Measurements from ENCODE around the gene HERC3.

HERC3 gene

DNA sequence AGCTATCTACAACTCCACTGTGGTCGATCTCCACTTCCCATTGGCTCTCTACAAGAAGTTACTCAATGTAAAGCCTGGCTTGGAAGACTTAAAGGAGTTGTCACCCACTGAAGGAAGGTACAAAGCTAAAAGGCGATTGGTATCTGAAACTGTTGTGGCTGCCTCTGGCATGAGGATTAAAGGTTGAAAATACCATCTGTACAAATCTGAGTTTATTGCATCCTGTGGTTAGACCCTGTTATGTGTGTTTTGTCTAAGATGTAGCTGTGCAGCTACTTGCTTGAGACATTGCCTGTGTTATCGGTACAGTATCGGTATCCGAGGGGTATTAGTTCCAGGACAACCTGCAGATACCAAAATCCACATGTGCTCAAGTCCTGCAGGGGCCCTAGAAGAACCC lies 88.9 kb downstream of the HERC3 start:
- H3K9me3 ChIP-seq (ENCODE audit: control insufficient read depth, low read length), result no peaks in the 10 kb centered on the region
- no peaks in the 10 kb centered on the region for H3K27me3 ChIP-seq (replicated peaks; ENCODE audit: control insufficient read depth, insufficient read depth, low read length, poor library complexity, severe bottlenecking)
- no peak overlapping the region for H3K4me3 ChIP-seq (ENCODE audit: insufficient read depth, low read depth, low read length, poor library complexity, severe bottlenecking)
- no peak overlapping the region for H3K27ac ChIP-seq (ENCODE audit: insufficient read depth, low read length, poor library complexity, severe bottlenecking)
- no peak for DNase-seq
- no peaks in the 10 kb centered on the region for H3K4me1 ChIP-seq (ENCODE audit: control insufficient read depth, insufficient read depth, low read length, poor library complexity, severe bottlenecking)
- peaks cover 54% of the 10 kb centered on the region for H3K36me3 ChIP-seq (ENCODE audit: control insufficient read depth, insufficient read depth, low read length)

DNA sequence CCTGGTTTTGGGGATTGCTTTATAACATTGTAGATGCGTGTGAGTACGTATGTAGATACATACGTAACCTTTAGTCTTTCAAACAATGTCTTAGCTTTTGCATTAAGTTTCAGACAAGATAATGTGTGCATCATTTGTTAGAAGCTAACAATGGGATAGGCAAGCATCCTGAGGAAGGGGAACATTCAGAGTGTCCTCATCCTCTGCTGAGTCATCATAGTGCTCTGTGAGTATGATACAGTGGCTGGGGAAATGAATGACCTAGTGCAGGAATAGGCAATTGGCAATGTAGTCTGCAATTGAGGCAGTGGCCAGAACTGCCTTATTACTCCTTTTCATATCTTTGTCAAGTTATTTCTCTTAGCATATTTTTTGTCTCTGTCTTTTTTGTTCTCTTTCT lies 98.1 kb downstream of the HERC3 start:
- Histone ChIP-seq H3K36me3 (ENCODE audit: control insufficient read depth, insufficient read depth, low read length) (peaks cover 36% of the 10 kb centered on the region), H3K27ac (ENCODE audit: insufficient read depth, low read length, poor library complexity, severe bottlenecking) (no peak overlapping the region), H3K9me3 (ENCODE audit: control insufficient read depth, low read length) (no peaks in the 10 kb centered on the region), H3K27me3 (replicated peaks; ENCODE audit: control insufficient read depth, insufficient read depth, low read length, poor library complexity, severe bottlenecking) (no peaks in the 10 kb centered on the region), H3K4me1 (ENCODE audit: control insufficient read depth, insufficient read depth, low read length, poor library complexity, severe bottlenecking) (no peaks in the 10 kb centered on the region), H3K4me3 (ENCODE audit: insufficient read depth, low read depth, low read length, poor library complexity, severe bottlenecking) (no peak overlapping the region)
- no peak for DNase-seq

DNA sequence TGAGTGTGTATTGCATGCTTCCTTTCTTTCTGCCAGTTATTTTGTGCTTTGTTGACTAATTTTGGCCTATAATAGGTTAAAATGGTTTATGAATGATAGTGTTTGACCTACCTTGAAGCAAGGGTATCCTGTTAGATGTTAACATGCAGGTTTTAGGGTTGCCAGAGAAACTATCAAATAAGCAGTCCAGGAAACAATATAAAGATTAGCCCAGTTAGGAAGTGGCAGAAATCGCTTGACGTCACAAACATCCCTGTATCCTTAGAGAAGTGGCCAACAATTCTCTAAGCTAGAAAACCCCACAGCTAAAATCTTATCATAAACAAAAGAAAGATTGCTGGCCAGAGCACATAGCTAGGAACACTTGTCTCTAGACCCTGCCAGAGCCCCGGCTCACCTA lies 101.5 kb downstream of the HERC3 start:
- no peak overlapping the region for H3K27ac ChIP-seq (ENCODE audit: insufficient read depth, low read length, poor library complexity, severe bottlenecking)
- no peak overlapping the region for H3K4me3 ChIP-seq (ENCODE audit: insufficient read depth, low read depth, low read length, poor library complexity, severe bottlenecking)
- no peaks in the 10 kb centered on the region for H3K9me3 ChIP-seq (ENCODE audit: control insufficient read depth, low read length)
- DNase-seq, result no peak
- H3K36me3 ChIP-seq (ENCODE audit: control insufficient read depth, insufficient read depth, low read length), result peaks cover 18% of the 10 kb centered on the region
- no peaks in the 10 kb centered on the region for H3K27me3 ChIP-seq (replicated peaks; ENCODE audit: control insufficient read depth, insufficient read depth, low read length, poor library complexity, severe bottlenecking)
- no peaks in the 10 kb centered on the region for H3K4me1 ChIP-seq (ENCODE audit: control insufficient read depth, insufficient read depth, low read length, poor library complexity, severe bottlenecking)

DNA sequence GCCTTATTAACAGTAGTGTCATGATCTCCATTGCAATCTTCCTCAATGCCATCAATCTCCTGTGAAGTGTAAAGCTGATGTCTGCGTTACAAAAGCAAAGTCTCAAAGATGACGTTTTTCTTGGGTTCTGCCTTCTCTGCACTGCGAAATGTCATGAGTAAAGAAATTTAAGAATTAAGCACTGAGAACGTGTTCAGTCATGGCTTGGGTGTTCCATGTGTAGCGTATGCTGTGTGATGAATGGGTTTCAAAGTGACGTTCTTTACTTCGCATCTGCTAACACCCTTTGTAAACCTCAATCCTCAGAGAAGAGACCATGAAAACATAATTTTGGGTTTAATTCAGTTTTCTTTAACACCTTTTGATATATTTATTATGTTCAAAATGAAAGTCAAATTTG lies 104.3 kb downstream of the HERC3 start:
- Histone ChIP-seq H3K4me3 (ENCODE audit: insufficient read depth, low read depth, low read length, poor library complexity, severe bottlenecking) (peak overlapping the region; percentile 61), H3K4me1 (ENCODE audit: control insufficient read depth, insufficient read depth, low read length, poor library complexity, severe bottlenecking) (no peaks in the 10 kb centered on the region), H3K27ac (ENCODE audit: insufficient read depth, low read length, poor library complexity, severe bottlenecking) (no peak overlapping the region), H3K9me3 (ENCODE audit: control insufficient read depth, low read length) (no peaks in the 10 kb centered on the region), H3K36me3 (ENCODE audit: control insufficient read depth, insufficient read depth, low read length) (peaks cover 4% of the 10 kb centered on the region), H3K27me3 (replicated peaks; ENCODE audit: control insufficient read depth, insufficient read depth, low read length, poor library complexity, severe bottlenecking) (no peaks in the 10 kb centered on the region)
- DNase-seq, result no peak

DNA sequence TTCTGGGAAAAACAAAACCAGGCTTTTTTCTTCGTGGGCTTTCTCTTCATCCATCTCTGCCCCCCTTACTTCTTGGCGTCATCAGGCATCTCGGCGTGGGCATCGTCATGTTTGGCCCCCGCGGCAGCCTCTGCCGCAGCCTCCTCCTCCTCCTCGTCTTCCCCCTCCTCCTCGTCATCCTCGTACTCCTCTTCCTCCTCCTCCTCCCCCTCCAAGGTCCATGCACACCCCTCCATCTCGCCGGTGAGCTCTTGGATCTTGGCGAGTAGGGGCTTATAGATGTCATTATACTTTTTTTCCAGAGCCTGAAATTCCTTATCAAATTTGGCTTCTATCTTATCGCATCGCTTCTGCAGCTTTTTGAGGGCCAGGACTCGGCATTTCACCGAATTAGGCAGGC lies 104.9 kb downstream of the HERC3 start:
- H3K27ac ChIP-seq (ENCODE audit: insufficient read depth, low read length, poor library complexity, severe bottlenecking), result peak overlapping the region; percentile 68
- H3K9me3 ChIP-seq (ENCODE audit: control insufficient read depth, low read length), result no peaks in the 10 kb centered on the region
- peak in 1 of 3 donors; percentile 12 for DNase-seq

DNA sequence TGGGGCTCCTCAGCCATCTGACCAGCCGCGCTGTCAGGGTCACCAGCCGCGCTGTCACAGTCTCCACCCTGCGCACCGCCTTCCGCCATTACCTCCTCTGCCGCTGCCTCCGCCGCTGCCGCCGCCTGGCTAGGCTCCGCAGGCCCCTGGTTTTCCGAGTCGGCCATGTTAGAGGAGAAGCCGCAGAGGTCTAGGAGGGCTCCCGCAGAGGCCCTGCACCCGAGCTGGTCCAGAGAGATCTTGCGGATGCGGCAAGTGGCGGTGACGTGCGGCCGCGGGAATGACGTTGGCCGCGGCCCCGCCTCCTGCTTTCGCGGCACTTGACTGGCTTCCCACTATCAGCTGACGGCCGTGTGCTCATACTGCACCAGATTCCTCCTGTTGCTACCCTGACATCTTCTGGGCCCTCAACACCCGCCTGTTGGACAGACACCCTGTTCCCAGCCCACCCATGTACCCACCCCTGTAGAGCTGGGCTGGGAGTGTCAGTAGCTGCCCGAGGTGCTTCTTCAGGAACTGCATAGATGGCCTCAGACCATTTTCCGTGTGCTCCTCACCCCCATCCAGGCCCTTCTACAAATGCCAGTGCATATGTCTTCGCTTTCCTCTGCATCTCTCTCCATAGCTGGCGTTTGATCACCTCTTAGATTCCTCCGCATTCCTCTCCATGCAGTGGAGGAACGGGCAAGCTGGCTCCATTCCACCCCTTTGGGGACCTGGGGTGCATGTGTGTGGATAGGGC lies 105.5 kb downstream of the HERC3 start, which contains the start of gene NAP1L5:
Gene NAP1L5 (minus strand): TSS at position 242 of the 742 bp plus-strand sequence. CDS start 75 bp downstream, at position 167.
- DNase-seq, result peak; percentile 65 to 69 (median 69)
- peaks cover 2% of the 10 kb centered on the region for H3K36me3 ChIP-seq (ENCODE audit: control insufficient read depth, insufficient read depth, low read length)
- no peaks in the 10 kb centered on the region for H3K27me3 ChIP-seq (replicated peaks; ENCODE audit: control insufficient read depth, insufficient read depth, low read length, poor library complexity, severe bottlenecking)
- no peaks in the 10 kb centered on the region for H3K4me1 ChIP-seq (ENCODE audit: control insufficient read depth, insufficient read depth, low read length, poor library complexity, severe bottlenecking)
- H3K27ac ChIP-seq (ENCODE audit: insufficient read depth, low read length, poor library complexity, severe bottlenecking), result peak within 1 kb of the TSS; percentile 68
- peak within 1 kb of the TSS; percentile 61 for H3K4me3 ChIP-seq (ENCODE audit: insufficient read depth, low read depth, low read length, poor library complexity, severe bottlenecking)
- H3K9me3 ChIP-seq (ENCODE audit: control insufficient read depth, low read length), result no peaks in the 10 kb centered on the region

More for the DNA sequence above, 104.9 kb downstream of the HERC3 start:
- Histone ChIP-seq H3K27me3 (replicated peaks; ENCODE audit: control insufficient read depth, insufficient read depth, low read length, poor library complexity, severe bottlenecking) (no peaks in the 10 kb centered on the region), H3K4me3 (ENCODE audit: insufficient read depth, low read depth, low read length, poor library complexity, severe bottlenecking) (peak overlapping the region; percentile 61), H3K4me1 (ENCODE audit: control insufficient read depth, insufficient read depth, low read length, poor library complexity, severe bottlenecking) (no peaks in the 10 kb centered on the region), H3K36me3 (ENCODE audit: control insufficient read depth, insufficient read depth, low read length) (no peaks in the 10 kb centered on the region)

DNA sequence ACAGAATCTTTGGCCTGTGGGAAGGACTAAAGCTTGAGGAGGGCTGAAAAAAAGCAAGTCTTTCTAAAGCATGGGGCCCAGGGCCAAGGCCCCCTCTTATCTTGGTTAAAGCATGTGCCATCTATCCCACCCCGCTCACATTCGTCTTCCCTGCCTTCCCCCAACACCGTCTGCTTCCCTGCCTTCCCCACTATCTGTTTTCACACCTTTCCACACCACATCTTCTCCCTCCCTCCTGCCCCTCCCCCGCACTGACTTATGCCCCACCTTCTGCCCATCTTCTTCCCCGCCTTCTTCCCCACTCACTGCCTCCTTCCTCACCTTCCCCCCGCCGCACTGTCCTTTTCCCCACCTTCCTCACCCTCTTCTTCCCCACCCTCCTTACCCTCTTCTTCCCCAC lies 106.2 kb downstream of the HERC3 start:
- H3K27ac ChIP-seq (ENCODE audit: insufficient read depth, low read length, poor library complexity, severe bottlenecking), result no peak overlapping the region

DNA sequence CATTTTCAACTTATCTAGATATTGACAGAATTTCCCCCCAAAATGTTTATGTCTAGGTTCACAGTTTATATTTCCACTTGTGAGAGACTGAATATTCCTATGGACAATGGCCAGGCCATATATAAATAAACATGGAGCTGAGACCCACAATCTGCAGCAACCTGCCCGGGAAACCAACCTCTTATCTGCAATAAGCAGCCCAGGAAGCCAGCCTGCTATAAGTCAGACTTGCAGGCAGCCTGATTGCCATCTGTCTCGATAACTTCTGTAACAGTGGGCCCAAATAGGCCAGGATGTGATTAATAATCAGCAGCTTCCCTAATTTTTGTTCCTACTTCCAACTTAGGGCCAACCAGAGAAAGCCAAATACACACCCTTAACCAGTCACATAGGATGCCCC lies 110.5 kb downstream of the HERC3 start:
- no peaks in the 10 kb centered on the region for H3K9me3 ChIP-seq (ENCODE audit: control insufficient read depth, low read length)
- H3K4me3 ChIP-seq (ENCODE audit: insufficient read depth, low read depth, low read length, poor library complexity, severe bottlenecking), result no peak overlapping the region
- H3K36me3 ChIP-seq (ENCODE audit: control insufficient read depth, insufficient read depth, low read length), result peaks cover 46% of the 10 kb centered on the region
- no peaks in the 10 kb centered on the region for H3K4me1 ChIP-seq (ENCODE audit: control insufficient read depth, insufficient read depth, low read length, poor library complexity, severe bottlenecking)
- H3K27me3 ChIP-seq (replicated peaks; ENCODE audit: control insufficient read depth, insufficient read depth, low read length, poor library complexity, severe bottlenecking), result no peaks in the 10 kb centered on the region
- no peak overlapping the region for H3K27ac ChIP-seq (ENCODE audit: insufficient read depth, low read length, poor library complexity, severe bottlenecking)
- no peak for DNase-seq

More for the DNA sequence above, 106.2 kb downstream of the HERC3 start:
- no peaks in the 10 kb centered on the region for H3K9me3 ChIP-seq (ENCODE audit: control insufficient read depth, low read length)
- DNase-seq, result no peak
- no peaks in the 10 kb centered on the region for H3K27me3 ChIP-seq (replicated peaks; ENCODE audit: control insufficient read depth, insufficient read depth, low read length, poor library complexity, severe bottlenecking)
- H3K4me3 ChIP-seq (ENCODE audit: insufficient read depth, low read depth, low read length, poor library complexity, severe bottlenecking), result no peak overlapping the region
- H3K36me3 ChIP-seq (ENCODE audit: control insufficient read depth, insufficient read depth, low read length), result peaks cover 3% of the 10 kb centered on the region
- H3K4me1 ChIP-seq (ENCODE audit: control insufficient read depth, insufficient read depth, low read length, poor library complexity, severe bottlenecking), result no peaks in the 10 kb centered on the region

DNA sequence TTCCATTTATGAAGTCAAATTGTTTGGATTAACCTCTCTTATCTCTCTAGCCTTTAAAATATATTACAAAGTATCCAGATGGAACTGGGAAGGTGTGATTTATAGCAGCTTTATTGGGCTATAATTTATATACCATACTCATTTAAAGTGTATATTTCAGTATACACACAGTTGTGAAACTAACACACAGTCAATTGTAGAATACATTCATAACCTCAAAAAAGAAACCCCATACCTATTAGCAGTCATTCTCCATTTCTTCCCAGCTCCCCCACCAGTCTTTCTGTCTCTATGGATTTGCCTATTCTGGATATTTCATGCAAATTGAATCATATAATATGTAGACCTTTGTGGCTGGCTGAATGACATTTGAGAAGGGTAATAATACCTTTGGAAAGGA lies 112.9 kb downstream of the HERC3 start:
- Histone ChIP-seq H3K4me3 (ENCODE audit: insufficient read depth, low read depth, low read length, poor library complexity, severe bottlenecking) (no peak overlapping the region), H3K27ac (ENCODE audit: insufficient read depth, low read length, poor library complexity, severe bottlenecking) (no peak overlapping the region), H3K36me3 (ENCODE audit: control insufficient read depth, insufficient read depth, low read length) (peaks cover 56% of the 10 kb centered on the region), H3K9me3 (ENCODE audit: control insufficient read depth, low read length) (no peaks in the 10 kb centered on the region), H3K4me1 (ENCODE audit: control insufficient read depth, insufficient read depth, low read length, poor library complexity, severe bottlenecking) (no peaks in the 10 kb centered on the region), H3K27me3 (replicated peaks; ENCODE audit: control insufficient read depth, insufficient read depth, low read length, poor library complexity, severe bottlenecking) (no peaks in the 10 kb centered on the region)
- DNase-seq, result no peak

DNA sequence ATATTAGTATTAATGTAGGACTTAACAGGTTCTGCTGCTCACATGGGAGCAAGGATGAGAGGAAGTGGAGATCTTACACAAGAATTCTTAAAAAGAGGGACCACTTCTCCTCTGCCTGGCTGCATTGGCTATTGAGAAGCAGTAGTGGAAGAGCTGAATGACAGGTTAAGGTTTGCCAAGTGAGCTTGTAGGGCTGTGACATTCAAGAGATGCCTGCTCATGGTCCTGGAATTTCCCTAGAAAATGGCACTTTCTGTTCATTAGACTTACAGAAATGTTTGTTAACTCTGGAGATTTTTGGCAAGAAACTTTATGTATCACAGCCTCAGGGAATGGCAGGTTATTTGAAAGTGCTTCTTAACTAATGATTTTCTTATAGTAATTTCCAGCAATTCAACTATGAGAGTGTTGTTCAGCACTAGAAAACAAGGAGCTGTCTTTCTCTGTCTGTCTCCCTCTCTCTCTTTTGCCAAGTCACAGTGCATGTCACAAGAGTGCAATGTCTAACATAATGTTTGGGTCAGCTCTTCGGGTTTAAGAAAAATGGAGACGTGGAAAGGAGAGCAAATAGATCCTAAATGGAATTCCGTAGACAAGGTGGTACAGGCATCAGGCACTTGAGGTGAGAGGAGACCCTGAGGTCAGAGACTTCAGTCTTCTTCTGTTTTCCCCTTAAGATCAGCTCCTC lies 113.7 kb downstream of the HERC3 start:
- Histone ChIP-seq H3K36me3 (ENCODE audit: control insufficient read depth, insufficient read depth, low read length) (peaks cover 62% of the 10 kb centered on the region), H3K27ac (ENCODE audit: insufficient read depth, low read length, poor library complexity, severe bottlenecking) (no peak overlapping the region), H3K4me1 (ENCODE audit: control insufficient read depth, insufficient read depth, low read length, poor library complexity, severe bottlenecking) (no peaks in the 10 kb centered on the region), H3K27me3 (replicated peaks; ENCODE audit: control insufficient read depth, insufficient read depth, low read length, poor library complexity, severe bottlenecking) (no peaks in the 10 kb centered on the region), H3K9me3 (ENCODE audit: control insufficient read depth, low read length) (no peaks in the 10 kb centered on the region), H3K4me3 (ENCODE audit: insufficient read depth, low read depth, low read length, poor library complexity, severe bottlenecking) (no peak overlapping the region)
- no peak for DNase-seq

Measured in effector memory CD4-positive, alpha-beta T cell (primary cell).